NCI-H1417 (cell line): Measurements from ENCODE around the gene TULP4.
A peak's percentile ranks its signal among the peaks of the same experiment; 100 is the strongest.

Source experiments
- DNase-seq, 3 experiments: peaks; one replicate each; lab custom pipeline; 2025; lab: John Stamatoyannopoulos, UW

Gene TULP4

GRCh38 chr6:158312165-158312564 is at the start of gene TULP4:
Gene TULP4 (plus strand): TSS chr6:158312465. CDS start chr6:158314017, 1,552 bp downstream.
- DNase-seq, result no peak

DNA sequence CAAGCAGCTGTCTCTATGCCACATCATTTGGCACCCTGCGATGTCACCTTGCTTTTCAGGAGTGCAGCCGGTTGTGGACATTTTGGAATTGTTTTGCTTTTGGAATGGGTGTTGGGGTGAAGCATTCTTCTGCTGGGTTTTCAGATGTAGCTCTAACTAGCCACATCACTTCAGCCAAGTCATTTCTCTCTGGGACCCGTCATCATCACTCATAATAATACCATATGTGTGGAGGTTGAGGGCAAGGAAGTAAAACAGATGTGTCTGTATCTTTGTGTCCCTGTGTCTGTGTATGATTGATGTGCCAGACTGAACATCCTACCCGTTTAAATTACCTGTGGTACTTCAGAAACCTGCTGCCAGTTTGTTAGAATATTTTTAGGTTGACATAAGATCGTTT is 49.5 kb upstream of the TULP4 start:
- peak in 2 of 3 experiments; percentile 23 to 29 for DNase-seq

DNA sequence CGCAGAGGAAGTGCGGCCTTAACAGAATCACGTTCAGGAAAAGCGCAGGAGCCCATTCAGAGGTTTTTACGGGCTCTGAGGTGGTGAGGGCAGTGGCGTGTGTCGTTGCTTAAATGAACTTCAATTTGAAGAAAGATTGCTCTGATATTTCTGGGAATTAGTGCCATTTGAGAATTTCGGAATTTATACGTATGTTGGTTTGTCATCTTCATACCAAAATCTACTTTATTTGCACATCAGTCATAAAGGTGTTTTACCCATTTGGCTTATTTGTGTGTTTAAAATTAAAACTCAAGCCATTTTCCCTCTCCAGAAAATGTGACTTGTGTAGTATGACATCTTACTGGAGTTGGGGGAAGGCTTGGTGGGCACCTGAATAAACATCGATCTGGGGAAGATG is 48.1 kb upstream of the TULP4 start:
- no peak for DNase-seq

DNA sequence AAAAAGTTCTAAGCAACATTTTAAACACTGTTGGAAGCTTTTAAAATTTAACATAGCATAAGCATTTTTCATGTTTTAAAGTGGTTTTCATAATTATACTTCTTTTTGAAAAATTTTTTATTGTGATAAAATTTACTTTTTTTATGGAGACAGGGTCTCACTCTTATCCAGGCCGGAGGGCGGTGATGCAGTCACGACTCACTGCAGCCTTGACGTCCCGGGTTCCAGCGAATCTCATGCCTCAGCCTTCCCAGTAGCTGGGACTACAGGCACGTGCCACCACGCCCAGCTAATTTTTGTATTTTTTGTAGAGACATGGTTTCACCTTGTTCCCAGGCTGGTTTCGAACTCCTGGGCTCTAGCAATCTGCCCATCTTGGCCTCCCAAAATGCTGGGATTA is 46.1 kb upstream of the TULP4 start:
- no peak for DNase-seq

DNA sequence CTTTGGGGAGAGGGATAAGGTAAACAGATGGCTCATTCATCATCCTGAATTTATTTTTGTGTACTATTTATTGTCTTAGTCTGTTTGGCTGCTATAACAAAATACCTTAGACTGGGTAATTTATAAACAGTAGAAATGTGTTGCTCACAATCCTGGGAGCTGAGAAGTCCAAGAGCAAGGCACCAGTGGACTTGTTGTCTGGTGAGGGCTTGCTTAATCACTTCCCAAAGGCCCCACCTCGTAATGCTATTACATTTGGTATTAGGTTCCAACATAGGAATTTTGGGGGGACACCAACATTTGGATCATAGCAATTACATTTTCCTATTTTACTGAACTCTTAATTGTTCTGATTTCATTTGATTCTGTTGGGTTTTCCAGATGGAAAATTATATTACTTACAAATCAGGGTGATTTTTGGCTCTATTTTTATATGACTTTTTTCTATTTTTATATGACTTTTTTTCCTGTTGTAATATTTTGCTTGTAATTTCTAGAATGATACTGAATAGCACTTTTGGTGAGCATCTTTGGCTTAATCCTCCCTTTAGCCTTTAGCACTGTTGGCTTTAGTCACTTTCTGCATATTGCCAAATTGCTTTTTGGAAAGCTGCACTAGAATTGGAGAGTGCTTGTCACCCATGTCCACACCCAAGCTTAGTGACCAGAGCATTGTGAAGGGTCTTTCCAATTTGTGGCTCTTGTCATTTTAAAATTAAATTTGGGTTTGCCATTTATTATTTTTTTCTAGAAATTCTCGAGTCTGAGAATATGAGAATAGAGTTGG is 43.7 kb upstream of the TULP4 start:
- no peak for DNase-seq

DNA sequence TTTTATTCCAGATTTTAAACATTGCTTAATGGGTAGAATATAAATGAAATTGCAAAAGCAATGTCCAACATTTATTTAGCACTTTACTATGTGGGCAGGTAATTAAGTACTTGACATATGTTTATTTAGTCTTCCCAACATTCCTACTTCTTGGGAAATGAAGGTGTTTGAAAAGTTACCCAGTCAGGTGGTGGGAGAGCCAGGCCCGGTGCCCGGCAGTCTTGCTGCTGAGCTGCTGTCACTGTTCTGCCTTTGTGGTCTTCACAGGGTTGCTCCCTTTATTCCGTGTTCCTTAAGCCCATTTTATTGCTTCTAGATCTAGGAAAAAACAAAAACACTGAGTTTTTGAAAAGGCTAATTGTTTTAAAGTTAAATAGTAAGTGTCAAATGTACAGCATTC is 42.6 kb upstream of the TULP4 start:
- peak in 1 of 3 experiments; percentile 12 for DNase-seq

GRCh38 chr6:158270389-158271127 is 41.7 kb upstream of the TULP4 start:
- no peak for DNase-seq

GRCh38 chr6:158272324-158272723 is 39.9 kb upstream of the TULP4 start:
- DNase-seq, result no peak

DNA sequence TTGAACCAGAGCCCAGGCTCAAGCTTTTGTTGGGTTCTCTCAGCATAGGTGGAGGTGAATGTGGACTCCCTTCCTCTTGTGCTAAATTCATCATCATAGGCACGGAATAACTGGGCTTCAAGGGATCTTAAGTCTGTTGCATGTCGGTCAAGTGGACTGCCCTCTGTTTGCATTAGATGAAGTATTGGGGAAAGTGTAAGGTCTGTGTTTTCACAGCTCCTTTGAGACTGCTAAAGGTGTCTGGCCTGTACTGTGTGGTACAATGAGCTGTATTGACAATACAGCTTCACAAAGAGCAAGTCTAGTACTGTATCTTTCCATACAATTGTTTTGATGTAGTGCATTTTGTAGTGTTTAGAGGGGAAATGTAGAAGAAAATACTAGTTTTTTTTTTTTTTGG is 34.3 kb upstream of the TULP4 start:
- DNase-seq, result peak in 1 of 3 experiments; percentile 21

- DNase-seq, result no peak
These were observed 32.6 kb upstream of the TULP4 start for GRCh38 chr6:158279615-158280014.

- no peak for DNase-seq
These were observed 28.8 kb upstream of the TULP4 start for GRCh38 chr6:158283304-158283980.

GRCh38 chr6:158284007-158284875 is 28.0 kb upstream of the TULP4 start:
- no peak for DNase-seq

GRCh38 chr6:158284876-158285655 is 27.2 kb upstream of the TULP4 start:
- no peak for DNase-seq

GRCh38 chr6:158285656-158286021 is 26.6 kb upstream of the TULP4 start:
- no peak for DNase-seq

- DNase-seq, result no peak
These were observed 25.9 kb upstream of the TULP4 start for GRCh38 chr6:158286413-158286812.

- peak in 1 of 3 experiments; percentile 62 for DNase-seq
These were observed 25.2 kb upstream of the TULP4 start for GRCh38 chr6:158287047-158287446.

DNA sequence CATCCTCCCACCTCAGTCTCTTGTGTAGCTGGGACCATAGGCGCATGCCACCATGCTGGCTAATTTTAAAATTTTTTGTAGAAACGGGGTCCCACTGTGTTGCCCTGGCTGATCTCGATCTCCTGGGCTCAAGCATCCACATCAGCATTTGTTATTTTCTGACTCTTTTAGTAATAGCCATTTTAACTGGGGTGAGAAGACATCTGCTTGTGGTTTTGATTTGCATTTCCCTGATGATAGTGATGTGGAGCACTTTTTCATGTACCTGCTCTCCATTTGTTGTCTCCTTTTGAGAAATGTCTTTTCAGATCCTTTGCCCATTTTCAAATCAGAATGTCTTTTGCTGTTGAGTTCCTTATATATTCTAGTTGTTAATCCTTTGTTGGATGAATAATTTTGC is 22.2 kb upstream of the TULP4 start:
- DNase-seq, result no peak

DNA sequence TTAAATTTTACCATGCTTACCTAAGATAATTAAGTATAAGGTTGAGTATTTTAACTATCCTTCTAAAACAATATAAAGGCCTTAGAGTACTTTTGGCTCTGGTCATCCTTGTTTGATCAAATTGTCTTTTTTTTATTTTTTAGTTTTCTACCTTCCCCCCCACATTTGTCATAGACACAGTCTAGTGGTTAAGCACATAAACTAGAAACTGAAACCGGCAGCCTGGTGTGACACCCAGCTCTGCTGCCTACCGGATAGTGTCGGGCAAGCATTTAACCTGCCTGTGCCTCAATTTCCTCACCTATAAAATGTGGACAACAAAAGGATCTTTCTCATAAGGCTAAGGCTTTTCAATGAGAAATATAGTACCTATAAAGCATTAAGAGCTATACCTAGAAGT is 21.6 kb upstream of the TULP4 start:
- no peak for DNase-seq

- no peak for DNase-seq
These were observed 20.2 kb upstream of the TULP4 start for GRCh38 chr6:158292016-158292415.

DNA sequence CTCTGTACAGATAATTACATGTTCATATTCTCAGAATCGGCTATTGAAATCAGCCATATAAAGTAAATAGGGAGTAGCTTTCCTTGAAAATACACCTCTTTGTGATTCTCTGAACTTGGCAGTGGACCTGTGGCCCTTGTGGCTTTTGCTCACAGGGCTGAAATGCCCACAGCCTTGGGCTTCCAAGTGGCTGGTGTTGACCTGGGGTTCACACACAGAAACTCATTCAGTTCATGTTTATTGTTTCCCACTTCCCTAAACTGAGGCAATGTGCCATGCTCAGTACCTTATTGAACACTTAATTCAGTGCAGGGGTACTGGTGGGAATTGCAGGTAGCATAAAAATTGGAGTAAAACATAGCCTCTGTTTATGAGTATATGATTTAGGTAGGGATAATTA is 19.1 kb upstream of the TULP4 start:
- peak in 1 of 3 experiments; percentile 28 for DNase-seq
